HG03460 (cell line): ENCODE measurements around the gene CEACAM19.
"Not testable (repeated sequence)": the region's sequence is repeated elsewhere in the genome, so short reads cannot be mapped to it uniquely, and the experiment has no call there.

Source experiments
- ATAC-seq: cut with Tn5 transposase; IDR thresholded peaks from one replicate; pipeline ENCODE4 v1.9.1; 2021; ENCODE audit not compliant: unreplicated experiment

The CEACAM19 gene

GRCh38 chr19:44671400-44671799 is at the start of gene CEACAM19:
Gene CEACAM19, plus strand, starts transcription at chr19:44671482. Its CDS starts 450 bp downstream, at chr19:44671932.
- no peak for ATAC-seq

GRCh38 chr19:44623080-44623479 is 48.2 kb upstream of the CEACAM19 start:
- ATAC-seq, result no peak

- no peak for ATAC-seq
These were observed 47.7 kb upstream of the CEACAM19 start for GRCh38 chr19:44623626-44624025.

- ATAC-seq, result no peak
These were observed 46.4 kb upstream of the CEACAM19 start for GRCh38 chr19:44624840-44625354.

GRCh38 chr19:44625637-44626036 is 45.6 kb upstream of the CEACAM19 start:
- ATAC-seq, result not testable (repeated sequence)

GRCh38 chr19:44626048-44626624 is 45.1 kb upstream of the CEACAM19 start:
- ATAC-seq, result no peak

- no peak for ATAC-seq
These were observed 43.7 kb upstream of the CEACAM19 start for GRCh38 chr19:44627631-44628030.

GRCh38 chr19:44628793-44629192 is 42.5 kb upstream of the CEACAM19 start:
- ATAC-seq, result no peak

GRCh38 chr19:44631611-44632010 is 39.7 kb upstream of the CEACAM19 start:
- not testable (repeated sequence) for ATAC-seq

GRCh38 chr19:44634058-44634457 is 37.2 kb upstream of the CEACAM19 start:
- not testable (repeated sequence) for ATAC-seq

- ATAC-seq, result no peak
These were observed 36.5 kb upstream of the CEACAM19 start for GRCh38 chr19:44634785-44635184.

GRCh38 chr19:44635581-44636438 is 35.5 kb upstream of the CEACAM19 start:
- no peak for ATAC-seq

- ATAC-seq, result no peak
These were observed 34.6 kb upstream of the CEACAM19 start for GRCh38 chr19:44636439-44637389.

GRCh38 chr19:44637390-44637764 is 33.9 kb upstream of the CEACAM19 start:
- ATAC-seq, result no peak

- ATAC-seq, result no peak
These were observed 30.8 kb upstream of the CEACAM19 start for GRCh38 chr19:44640518-44640917.

- ATAC-seq, result no peak
These were observed 29.6 kb upstream of the CEACAM19 start for GRCh38 chr19:44641501-44642265.

GRCh38 chr19:44642377-44642776 is 28.9 kb upstream of the CEACAM19 start:
- ATAC-seq, result no peak

- ATAC-seq, result no peak
These were observed 27.5 kb upstream of the CEACAM19 start, which contains the start of gene PVR for GRCh38 chr19:44643605-44644401. Gene PVR, plus strand, starts transcription at chr19:44643910. Its CDS starts 187 bp downstream, at chr19:44644097.

- no peak for ATAC-seq
These were observed 26.8 kb upstream of the CEACAM19 start for GRCh38 chr19:44644402-44645016.
